ENCODE measurements around the gene LTBP2.

LTBP2 gene

GRCh38 chr14:74637178-74637550 is 25.1 kb upstream of the LTBP2 start:
- DNase-seq, result no peak

- no peak for DNase-seq
These were observed 24.6 kb upstream of the LTBP2 start for GRCh38 chr14:74636424-74637177.

GRCh38 chr14:74635847-74636246 is 23.8 kb upstream of the LTBP2 start:
- DNase-seq, result no peak

- peak; percentile 64 to 69 for DNase-seq
These were observed 22.9 kb upstream of the LTBP2 start for GRCh38 chr14:74634964-74635363.

- no peak for DNase-seq
These were observed 22.4 kb upstream of the LTBP2 start for GRCh38 chr14:74634481-74634880.

- no peak for DNase-seq
These were observed 19.0 kb upstream of the LTBP2 start for GRCh38 chr14:74630881-74631690.

GRCh38 chr14:74628418-74628817 is 16.4 kb upstream of the LTBP2 start:
- no peak for DNase-seq

GRCh38 chr14:74627076-74627475 is 15.0 kb upstream of the LTBP2 start:
- DNase-seq, result no peak

GRCh38 chr14:74622257-74622656 is 10.2 kb upstream of the LTBP2 start:
- no peak for DNase-seq

GRCh38 chr14:74621556-74621955 is 9.5 kb upstream of the LTBP2 start:
- no peak for DNase-seq

GRCh38 chr14:74620923-74621322 is 8.9 kb upstream of the LTBP2 start:
- no peak for DNase-seq

GRCh38 chr14:74620497-74620921 is 8.5 kb upstream of the LTBP2 start:
- no peak for DNase-seq

GRCh38 chr14:74619672-74620131 is 7.7 kb upstream of the LTBP2 start:
- no peak for DNase-seq

GRCh38 chr14:74618078-74618952 is 6.3 kb upstream of the LTBP2 start:
- DNase-seq, result no peak

- DNase-seq, result no peak
These were observed 5.1 kb upstream of the LTBP2 start for GRCh38 chr14:74616996-74617700.

GRCh38 chr14:74616507-74616906 is 4.5 kb upstream of the LTBP2 start:
- DNase-seq, result no peak

- DNase-seq, result no peak
These were observed 3.7 kb upstream of the LTBP2 start for GRCh38 chr14:74615735-74616134.

GRCh38 chr14:74614508-74615495 is 2.8 kb upstream of the LTBP2 start:
- DNase-seq, result no peak

GRCh38 chr14:74613211-74613914 is 1.3 kb upstream of the LTBP2 start:
- DNase-seq, result no peak

GRCh38 chr14:74612350-74613021 is 449 bp upstream of the LTBP2 start:
- DNase-seq, result peak; percentile 69 to 81

Data from NCI-H187 (cell line).